Midbrain (tissue), 1 donor: ENCODE data around the gene ADAM22.

Experiments used
- DNase-seq: peaks from one replicate; lab custom pipeline; 2025; lab: John Stamatoyannopoulos, UW

The ADAM22 gene

DNA sequence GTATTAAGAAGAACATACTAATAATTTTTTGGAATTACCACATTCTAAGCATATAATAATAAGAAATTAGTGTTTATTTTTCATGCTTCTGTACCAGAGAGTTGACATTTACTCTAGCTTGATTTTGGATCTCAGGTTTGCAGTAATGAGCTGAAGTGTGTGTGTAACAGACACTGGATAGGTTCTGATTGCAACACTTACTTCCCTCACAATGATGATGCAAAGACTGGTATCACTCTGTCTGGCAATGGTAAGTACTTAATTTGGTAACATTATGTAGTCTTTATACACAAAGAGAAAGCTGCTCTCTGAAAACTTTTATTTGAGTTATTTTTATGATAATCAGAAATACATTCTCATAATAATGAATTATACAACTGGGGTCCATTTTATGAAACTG lies 231.6 kb downstream of the ADAM22 start:
- DNase-seq = no peak

DNA sequence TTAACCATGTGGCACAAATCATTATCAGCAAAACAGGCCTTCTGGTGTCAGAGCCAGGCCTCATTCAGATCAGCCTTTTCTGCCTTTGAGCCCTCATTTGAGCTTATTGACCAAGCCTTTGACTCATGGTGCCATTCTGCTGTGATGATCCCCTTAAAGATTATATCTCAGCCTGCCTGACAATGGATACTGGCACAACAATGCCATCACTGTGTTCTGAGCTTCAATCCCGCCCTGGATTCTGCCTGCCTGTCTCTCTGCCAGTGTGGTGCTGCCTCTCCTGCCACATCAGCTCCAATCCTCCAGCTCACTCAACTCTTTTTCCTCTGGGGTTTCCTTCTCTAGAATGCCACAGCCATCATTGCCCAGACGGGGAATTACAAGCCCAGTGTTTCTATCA lies 233.2 kb downstream of the ADAM22 start:
- DNase-seq = peak; percentile 70

DNA sequence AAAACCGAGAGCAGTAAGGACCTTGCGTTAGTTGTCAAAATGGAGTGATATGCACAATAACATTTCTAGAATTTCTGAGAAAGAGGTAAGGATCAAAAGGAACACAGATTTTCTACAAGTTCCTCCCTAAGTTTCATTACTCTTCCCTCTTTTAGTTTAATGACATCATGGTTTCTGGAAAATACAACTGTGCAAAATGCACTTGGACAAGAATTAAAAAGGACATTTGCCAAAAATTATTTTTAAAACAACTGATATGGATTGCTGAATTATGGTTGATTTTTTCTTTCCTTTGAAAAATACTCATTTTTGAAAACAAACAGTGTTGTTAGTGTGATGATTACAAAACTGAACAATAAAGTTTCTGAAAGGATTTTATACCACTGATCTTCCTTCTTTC lies 233.7 kb downstream of the ADAM22 start:
- DNase-seq = no peak

DNA sequence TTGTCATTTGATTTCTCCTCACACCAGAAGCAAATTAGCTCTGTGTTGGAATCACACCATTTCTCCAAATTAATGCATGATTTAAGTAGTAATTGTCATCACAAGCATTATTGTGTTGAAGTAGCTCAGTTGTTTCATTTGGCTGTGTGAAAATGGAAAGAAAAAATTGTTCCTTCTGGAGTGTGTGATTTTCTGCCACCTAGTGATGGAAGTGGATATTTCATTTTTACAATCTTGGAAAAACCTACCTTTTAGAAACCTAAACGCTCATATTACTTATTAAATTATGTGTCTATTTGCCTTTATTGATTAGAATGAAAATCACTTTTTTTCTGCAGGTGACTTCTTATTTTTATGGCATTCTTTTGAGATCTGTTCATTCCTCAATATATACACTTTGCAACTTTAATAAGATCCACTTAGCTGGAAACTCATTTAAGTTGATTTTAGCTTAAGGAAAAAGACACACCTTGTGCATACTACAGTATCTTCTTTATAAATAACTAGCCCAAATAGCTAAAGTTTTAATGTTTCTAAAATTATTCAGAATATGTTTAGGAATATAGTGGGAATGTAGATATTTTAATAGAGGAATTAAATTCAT lies 235.8 kb downstream of the ADAM22 start:
- peak; percentile 50 for DNase-seq

- no peak for DNase-seq
Observed at GRCh38 chr7:88172842-88173241, 238.8 kb downstream of the ADAM22 start.

DNA sequence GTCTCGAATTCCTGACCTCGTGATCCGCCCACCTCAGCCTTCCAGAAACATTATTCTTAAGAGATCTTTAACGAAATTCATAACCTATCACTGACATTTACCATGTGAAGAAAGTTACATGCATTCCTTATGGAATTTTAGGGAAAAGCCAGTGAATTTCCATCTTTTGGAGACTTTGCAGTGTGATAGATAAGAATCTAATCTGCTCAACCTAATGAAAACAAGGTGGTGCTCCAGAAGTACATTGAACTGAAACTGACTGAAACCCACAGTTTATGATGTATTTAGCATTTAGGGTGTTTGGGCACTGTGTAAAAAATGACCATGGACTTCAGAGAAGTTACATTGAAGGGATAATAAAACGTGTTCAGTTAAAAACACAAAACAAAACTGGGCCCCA lies 242.1 kb downstream of the ADAM22 start:
- no peak for DNase-seq

GRCh38 chr7:88183051-88183450 lies 249.0 kb downstream of the ADAM22 start:
- no peak for DNase-seq

DNA sequence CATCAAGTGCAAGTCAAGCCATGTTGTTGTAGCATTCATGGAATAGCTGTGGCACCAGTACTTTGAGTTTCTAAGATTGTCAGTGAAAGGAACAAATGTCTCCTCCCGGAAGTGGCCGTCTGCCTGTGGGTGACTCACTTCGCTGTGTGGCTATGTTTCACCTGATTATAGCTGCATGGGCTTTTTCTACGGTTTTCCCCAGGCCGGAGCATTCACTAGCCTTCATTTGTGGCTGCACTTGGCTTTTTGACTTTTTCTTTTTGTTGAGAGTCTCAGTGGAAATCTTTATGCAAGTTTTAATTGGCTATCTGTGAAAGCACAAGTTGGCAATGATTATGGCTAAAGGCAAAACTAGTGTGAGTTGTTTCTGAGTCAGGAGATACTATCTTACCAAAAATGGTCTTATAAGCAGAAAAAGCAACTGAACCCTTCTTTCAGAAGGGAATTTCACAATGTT lies 250.8 kb downstream of the ADAM22 start:
- no peak for DNase-seq

DNA sequence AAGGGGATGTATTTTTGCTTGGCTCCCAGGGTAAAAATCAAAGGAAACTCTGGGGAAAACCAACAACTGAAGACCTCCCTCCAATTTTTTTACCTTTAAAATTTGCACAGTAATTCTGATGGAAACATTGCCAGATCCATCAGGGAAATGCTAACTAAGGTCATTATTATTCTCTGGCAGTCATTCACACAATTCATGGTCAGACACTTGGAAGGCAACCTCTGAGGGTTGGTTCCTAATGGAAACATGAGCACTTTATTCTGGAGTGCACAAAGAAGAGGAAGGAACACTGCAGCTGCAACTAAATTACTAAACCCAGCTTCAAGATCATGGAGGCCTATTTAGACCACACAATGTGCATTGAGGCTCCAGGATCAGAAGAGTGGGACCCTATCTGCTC lies 251.6 kb downstream of the ADAM22 start:
- peak; percentile 20 for DNase-seq

- DNase-seq = no peak
Observed at GRCh38 chr7:88191911-88192310, 257.9 kb downstream of the ADAM22 start.

DNA sequence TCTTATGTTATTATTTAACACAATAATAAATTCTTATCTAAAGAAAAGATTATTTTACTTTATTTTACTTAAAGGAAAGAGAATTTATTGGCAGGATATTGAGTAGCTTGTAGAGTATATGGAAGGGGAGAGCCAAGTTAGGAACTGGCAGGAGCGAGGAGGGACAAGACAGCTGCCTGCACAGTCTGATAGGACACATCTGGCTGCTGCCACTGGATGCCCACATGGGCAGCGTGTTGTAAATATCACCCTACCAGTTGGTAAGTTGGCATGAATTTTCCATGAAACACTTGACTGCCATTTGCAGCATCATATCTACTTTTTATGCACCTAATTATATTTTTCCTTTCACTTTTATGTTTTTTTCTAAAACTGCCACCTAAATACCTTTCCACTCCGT lies 266.2 kb downstream of the ADAM22 start:
- no peak for DNase-seq

- peak; percentile 22 for DNase-seq
Observed at GRCh38 chr7:88200789-88201188, 266.7 kb downstream of the ADAM22 start.

DNA sequence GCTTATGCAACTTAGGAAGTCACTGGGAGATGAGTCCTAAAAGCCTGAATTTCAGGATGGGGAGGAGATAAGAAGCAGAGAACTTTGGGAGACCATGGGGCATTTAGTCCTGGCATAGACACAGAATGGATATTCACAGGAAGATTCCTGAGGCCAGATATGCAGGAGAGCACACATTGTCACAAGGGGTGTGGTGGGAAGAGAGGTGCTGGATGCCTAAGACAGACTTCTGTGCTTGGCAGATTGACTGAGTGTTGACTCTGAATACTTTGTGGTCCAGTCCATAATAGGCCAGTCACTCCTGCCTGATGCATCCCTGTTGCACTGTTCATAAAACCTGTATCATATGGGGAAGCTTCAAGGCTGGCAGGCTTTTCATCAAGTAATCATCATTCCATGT lies 267.3 kb downstream of the ADAM22 start:
- no peak for DNase-seq

GRCh38 chr7:88202278-88202677 lies 268.2 kb downstream of the ADAM22 start:
- DNase-seq = no peak

DNA sequence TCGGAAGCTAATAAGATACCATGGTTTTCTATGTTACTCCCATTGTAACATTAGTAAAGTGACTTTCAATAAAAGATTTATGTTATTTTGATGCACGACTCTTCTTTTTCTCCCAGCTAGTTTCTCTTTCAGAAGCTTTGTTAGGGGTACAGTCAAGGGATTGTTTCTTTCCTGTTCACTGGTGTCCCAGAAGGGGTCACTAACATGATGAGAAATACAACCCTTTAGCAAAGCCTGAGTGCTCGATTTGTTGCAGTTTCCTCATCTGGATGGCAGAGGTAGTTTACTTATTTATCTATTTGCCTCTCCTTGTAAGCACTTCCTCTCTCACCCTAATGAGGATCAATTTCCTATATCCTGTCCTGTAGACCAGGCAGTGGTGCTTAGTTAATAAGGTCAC lies 268.7 kb downstream of the ADAM22 start:
- no peak for DNase-seq

DNA sequence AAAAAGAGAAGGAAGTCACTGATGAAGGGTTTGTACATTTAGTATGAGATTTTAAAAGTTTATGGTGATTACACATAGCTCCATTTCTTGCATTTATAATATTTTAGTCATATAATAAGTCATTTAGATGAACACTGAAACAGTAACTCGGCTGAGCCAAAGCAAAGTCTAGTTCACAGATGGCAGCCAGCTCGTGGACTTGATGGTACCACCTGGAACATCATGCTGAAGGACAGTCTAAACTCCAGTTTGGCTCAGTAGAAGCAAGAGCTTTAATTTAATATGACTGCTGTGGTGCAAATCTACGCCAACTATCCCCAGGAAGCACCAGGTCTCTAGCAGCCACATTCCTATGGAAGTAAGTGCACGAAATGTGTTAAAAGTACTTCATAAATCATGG lies 269.4 kb downstream of the ADAM22 start:
- no peak for DNase-seq

DNA sequence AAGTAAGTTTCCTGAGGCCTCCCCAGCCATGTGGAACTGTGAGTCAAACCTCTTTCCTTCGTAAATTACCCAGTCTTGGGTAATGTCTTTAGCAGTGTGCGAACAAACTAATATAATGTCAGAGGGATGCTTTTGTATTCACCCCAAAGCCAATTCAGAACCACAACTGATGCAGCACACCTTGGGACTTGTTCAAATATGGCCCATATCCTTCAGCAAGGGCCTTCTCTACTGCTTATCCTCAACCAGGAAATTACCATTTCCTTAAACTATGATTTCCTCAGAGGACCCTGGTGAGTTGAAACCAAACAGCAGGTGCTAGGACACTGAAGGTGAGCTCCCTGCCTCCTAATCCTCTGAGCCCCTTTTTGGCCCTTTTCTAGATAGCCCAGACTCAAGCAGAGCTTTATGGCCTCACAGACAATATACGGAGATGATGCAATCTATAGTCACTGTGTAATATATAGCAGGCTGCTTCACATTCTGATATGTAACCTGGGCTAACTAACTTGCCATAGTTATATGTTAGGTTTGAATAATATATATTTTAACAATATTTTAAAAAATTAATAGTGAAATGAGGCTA lies 270.6 kb downstream of the ADAM22 start:
- no peak for DNase-seq

- no peak for DNase-seq
Observed at GRCh38 chr7:88205179-88205578, 271.1 kb downstream of the ADAM22 start.

DNA sequence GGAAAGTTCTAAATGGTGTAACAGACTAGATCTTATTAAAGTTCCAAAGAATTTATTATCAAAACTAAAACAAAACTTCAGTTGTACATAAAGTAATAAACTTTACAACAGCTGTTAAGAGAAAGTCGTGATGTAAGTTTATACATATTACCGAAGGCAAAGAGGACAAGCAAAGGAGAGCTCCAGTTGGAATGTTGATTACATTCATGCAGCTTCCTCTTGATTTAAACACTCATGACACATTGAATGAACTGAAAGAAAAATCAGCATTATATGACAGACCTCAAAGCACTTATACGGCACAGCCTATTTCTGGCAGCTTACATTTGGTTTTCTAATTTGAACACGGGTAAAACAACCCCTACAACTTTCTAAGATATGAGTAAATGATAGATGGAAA lies 272.2 kb downstream of the ADAM22 start:
- DNase-seq = no peak

DNA sequence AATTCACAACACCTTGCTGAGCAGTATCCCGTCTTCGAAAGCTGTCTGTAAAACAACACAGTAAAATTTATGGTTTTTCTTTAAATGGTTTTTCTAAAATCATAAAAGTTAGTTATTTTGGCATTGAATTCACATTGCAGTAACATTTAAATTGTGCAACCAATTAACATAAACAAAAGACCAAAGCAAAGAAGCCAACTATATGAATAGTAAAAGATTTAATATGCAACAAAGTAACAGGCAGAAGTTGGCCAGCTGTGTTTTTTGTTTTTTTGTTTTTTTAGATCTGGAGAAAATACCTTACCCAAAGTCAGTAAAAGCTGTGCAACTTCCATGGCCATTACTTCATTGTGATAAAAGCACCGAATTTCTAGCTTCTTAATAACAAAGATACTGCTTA lies 274.5 kb downstream of the ADAM22 start:
- DNase-seq = no peak

- no peak for DNase-seq
Observed at GRCh38 chr7:88212918-88213317, 278.9 kb downstream of the ADAM22 start.

DNA sequence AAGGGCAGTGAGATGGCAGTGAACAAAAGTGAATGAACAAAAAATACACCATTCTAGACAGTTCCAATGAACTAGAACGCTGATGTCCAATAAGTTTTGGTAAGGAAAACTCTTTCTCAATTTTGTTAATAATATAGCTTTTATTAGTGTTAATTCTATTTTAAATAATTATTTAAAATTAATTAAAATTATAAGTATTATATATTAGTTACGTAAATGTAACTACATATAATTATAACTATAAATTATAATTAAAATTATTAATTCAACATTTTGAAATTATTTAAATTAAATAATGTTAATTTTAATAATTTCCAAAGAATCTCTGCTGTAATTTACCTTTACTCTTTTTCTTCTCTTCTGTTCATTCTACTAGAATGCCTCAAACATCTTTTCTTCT lies 280.4 kb downstream of the ADAM22 start:
- no peak for DNase-seq

- DNase-seq = no peak
Observed at GRCh38 chr7:88215295-88215694, 281.2 kb downstream of the ADAM22 start.

DNA sequence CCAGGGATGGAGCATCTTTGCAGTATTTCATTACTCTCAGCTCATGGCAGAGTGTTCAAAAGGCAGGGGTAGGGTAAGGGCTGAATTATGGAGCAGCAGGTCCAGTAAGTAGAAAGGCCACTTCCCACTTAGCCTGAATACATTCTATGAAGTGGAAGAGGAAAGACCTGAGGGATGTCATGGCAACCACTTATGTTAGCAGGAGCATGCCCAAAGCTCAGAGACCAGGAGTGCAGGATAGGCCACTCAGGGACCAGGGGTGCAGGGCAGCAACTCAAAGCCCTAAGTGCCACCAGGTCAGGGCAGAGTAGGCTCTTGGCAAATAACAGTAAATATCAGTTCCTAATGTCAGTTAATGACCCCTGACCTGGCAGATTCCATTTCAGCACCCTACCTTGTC lies 282.2 kb downstream of the ADAM22 start:
- DNase-seq = no peak
